Kidney (tissue), 14 donors: ENCODE data around the gene EFCAB6. TPM values are rescaled to one million over a fixed set of nuclear protein-coding genes. Genes with fewer than 3 reads are reported as not detected.

Experiments used
- DNase-seq, 5 donors: peaks; one replicate each; pipeline ENCODE4 v3.0.0-alpha.2; 2013 to 2020
- FAIRE-seq: peaks from 2 replicates; lab custom pipeline; 2012; peaks lifted over from hg19 to GRCh38; lab: Jason Lieb, UNC
- H3K27ac ChIP-seq, 2 donors: one replicate each; pipeline ENCODE4 v1.7.0; 2013; ENCODE audit warnings: low read depth in 2 of 2, low read length in 2 of 2, inconsistent platforms in 1 of 2
- H3K27me3 ChIP-seq: one replicate; pipeline ENCODE4 v1.7.1; 2013; ENCODE audit warnings: low read length, inconsistent platforms; ENCODE audit not compliant: control insufficient read depth, insufficient read depth
- H3K36me3 ChIP-seq, 3 donors: one replicate each; pipeline versions ENCODE4 v1.7.0 to v1.7.1; 2013; ENCODE audit warnings: low read length in 3 of 3, control low read depth in 1 of 3, inconsistent platforms in 1 of 3; ENCODE audit not compliant: insufficient read depth in 3 of 3, control insufficient read depth in 2 of 3
- H3K4me1 ChIP-seq, 3 donors: one replicate each; pipeline versions ENCODE4 v1.7.0 to v1.7.1; 2013; ENCODE audit warnings: low read length in 3 of 3, inconsistent platforms in 1 of 3, low read depth in 1 of 3; ENCODE audit not compliant: control insufficient read depth in 2 of 3, insufficient read depth in 2 of 3
- H3K4me3 ChIP-seq, 3 donors: one replicate each; pipeline versions ENCODE4 v1.7.0 to v1.8.1; 2013; ENCODE audit warnings: low read length in 3 of 3, control low read depth in 1 of 3, inconsistent platforms in 1 of 3
- H3K9ac ChIP-seq, 3 donors: one replicate each; pipeline versions ENCODE4 v1.7.0 to v1.7.1; 2013; ENCODE audit warnings: low read length in 3 of 3, control low read depth in 1 of 3, inconsistent platforms in 1 of 3
- H3K9me3 ChIP-seq, 3 donors: one replicate each; pipeline versions ENCODE4 v1.7.0 to v1.7.1; 2013; ENCODE audit warnings: low read length in 3 of 3, control low read depth in 1 of 3, inconsistent platforms in 1 of 3; ENCODE audit not compliant: control insufficient read depth in 2 of 3, insufficient read depth in 1 of 3
- intact Hi-C: fragments of 100-400 bp; cut with DNase I; formaldehyde crosslinking; loops from one replicate; pipeline ENCODE4 v1.11.1; 2022
- polyA plus RNA-seq: library from polyadenylated mRNA; stranded (reverse); fragments of 350-450 nt; fragmentation: Illumina TruSeq; extraction: RNeasy Lipid Tissue Mini Kit (QIAGEN cat#74804); gene quantifications from one replicate; pipeline ENCODE4 v1.2.3, GENCODE V29; 2014; ENCODE audit warnings: low read depth, low replicate concordance; ENCODE audit not compliant: insufficient read depth
- total RNA-seq: library from RNA; stranded (reverse); fragmentation: NEBNext Ultra II Directional; extraction: Animal tissue kit (Norgen Biotek cat#: 25700); gene quantifications from one replicate; pipeline ENCODE4 v1.2.1, GENCODE V29; 2021
- TF ChIP-seq, protein P1 (sequence below): IDR thresholded peaks from 3 replicates; pipeline ENCODE4 v1.5.1; 2012; ENCODE audit warnings: mild to moderate bottlenecking, moderate library complexity, borderline replicate concordance; ENCODE audit not compliant: insufficient read depth; ENCODE audit errors: extremely low read depth
- donor health status: control.
- donor health status: control.
- donor health status: control.
- donor health status: control.
- donor health status: control.
- donor health status: DM: yes; HTN: yes; CAD: no.
- donor health status: Normal renal cell carcinoma (clear cell type).

The EFCAB6 gene
- total and polyA plus RNA-seq, 2 donors from 2014 or later = 1.5 to 11.8 TPM

DNA sequence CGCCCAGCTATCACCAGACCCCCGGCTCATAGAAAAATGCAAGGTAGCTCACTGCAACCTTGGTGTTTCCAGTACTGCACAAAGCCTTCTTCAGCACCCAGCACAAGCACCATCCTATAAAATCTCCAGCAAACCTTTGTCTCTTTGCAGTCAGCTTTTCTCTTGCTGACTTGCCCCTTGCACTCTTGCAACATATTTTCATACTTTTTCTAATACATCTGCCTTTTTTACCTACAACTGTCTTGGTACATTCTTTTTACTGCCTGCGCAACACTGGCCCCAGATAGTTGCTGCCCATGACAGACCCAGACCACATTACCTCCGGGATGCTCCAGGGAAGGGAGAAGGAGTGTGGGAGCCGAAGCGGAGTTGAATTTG lies 257.9 kb downstream of the EFCAB6 start:
- no peaks in the 10 kb centered on the region for H3K4me1 ChIP-seq
- no peak for DNase-seq
- TF ChIP-seq, protein P1, sequence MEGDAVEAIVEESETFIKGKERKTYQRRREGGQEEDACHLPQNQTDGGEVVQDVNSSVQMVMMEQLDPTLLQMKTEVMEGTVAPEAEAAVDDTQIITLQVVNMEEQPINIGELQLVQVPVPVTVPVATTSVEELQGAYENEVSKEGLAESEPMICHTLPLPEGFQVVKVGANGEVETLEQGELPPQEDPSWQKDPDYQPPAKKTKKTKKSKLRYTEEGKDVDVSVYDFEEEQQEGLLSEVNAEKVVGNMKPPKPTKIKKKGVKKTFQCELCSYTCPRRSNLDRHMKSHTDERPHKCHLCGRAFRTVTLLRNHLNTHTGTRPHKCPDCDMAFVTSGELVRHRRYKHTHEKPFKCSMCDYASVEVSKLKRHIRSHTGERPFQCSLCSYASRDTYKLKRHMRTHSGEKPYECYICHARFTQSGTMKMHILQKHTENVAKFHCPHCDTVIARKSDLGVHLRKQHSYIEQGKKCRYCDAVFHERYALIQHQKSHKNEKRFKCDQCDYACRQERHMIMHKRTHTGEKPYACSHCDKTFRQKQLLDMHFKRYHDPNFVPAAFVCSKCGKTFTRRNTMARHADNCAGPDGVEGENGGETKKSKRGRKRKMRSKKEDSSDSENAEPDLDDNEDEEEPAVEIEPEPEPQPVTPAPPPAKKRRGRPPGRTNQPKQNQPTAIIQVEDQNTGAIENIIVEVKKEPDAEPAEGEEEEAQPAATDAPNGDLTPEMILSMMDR = no peak
- no peak overlapping the region for H3K27ac ChIP-seq
- intact Hi-C loops = no loop called here
- no peaks in the 10 kb centered on the region for H3K36me3 ChIP-seq
- no peak overlapping the region for H3K9ac ChIP-seq
- H3K9me3 ChIP-seq = peaks cover 0 to 6% (median 0%) of the 10 kb centered on the region in 3 donors
- H3K4me3 ChIP-seq = no peak overlapping the region
- H3K27me3 ChIP-seq = no peaks in the 10 kb centered on the region
- FAIRE-seq = no peak

DNA sequence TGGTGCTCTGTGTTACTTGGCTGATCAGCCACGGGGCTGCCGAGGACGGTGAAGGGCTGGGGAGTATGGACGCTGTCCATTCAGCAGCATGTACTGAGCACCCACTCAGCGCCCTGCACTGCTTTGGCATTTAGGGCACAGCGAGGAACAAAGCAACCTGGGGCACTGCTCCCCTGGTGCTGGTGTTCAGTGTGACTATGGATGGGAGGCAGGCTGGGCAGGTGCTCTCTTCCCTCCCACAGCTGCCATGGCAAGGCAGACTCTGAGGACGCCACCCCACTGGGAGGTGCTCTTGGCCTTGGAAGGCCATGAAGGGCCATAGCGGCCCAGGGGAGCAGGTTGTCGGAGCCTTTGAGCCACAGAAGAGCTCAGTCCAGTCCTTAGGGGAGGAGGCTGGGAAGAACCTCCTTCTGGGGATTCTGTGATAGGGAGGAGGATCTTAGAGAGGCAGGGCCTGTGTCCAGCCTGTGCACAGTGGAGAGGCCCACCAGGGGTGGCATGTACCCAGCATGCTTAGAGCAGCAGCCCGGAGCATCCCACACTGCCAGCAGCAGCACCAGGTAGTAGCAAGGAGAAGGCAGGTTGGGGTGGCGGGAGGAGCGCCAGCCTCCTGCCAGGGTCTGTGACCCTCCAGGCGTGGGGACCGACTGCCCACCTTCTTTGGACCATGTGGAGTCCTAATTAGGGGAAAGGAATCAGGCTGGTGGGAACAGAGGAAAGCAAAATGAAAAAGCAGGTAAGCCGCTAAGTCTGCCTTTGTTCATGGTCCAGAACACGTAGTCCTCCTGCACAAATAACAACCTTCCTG lies 258.4 kb downstream of the EFCAB6 start:
- intact Hi-C loops = no loop called here
- H3K4me3 ChIP-seq = no peak overlapping the region
- H3K36me3 ChIP-seq = no peaks in the 10 kb centered on the region
- H3K4me1 ChIP-seq = no peaks in the 10 kb centered on the region
- peaks cover 0 to 6% (median 0%) of the 10 kb centered on the region in 3 donors for H3K9me3 ChIP-seq
- no peak for DNase-seq
- TF ChIP-seq, protein P1 = no peak
- H3K27me3 ChIP-seq = no peaks in the 10 kb centered on the region
- no peak overlapping the region for H3K27ac ChIP-seq
- no peak for FAIRE-seq
- H3K9ac ChIP-seq = no peak overlapping the region

DNA sequence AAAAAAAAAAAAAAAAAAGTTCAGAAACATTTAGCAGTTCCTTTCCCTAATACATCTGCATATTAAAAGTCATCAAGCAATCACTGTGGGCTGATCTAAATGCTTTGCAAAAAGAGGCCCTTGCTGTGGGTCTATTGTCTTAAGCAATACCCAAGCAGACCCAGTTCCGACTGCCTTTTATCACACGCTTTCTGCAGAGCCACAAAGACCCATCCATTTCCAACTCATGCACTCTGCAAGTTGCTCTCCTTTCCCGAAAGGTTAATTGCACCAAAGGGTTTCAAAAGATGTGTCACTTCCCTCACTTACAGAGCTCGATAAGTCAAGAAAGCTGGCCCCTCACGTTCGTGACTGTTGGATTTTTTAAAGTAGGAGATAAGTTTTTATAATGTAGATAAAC lies 261.4 kb downstream of the EFCAB6 start:
- TF ChIP-seq, protein P1 = no peak
- no peak for FAIRE-seq
- H3K27me3 ChIP-seq = no peaks in the 10 kb centered on the region
- H3K9me3 ChIP-seq = no peaks in the 10 kb centered on the region
- no peak for DNase-seq
- intact Hi-C loops = no loop called here
- no peaks in the 10 kb centered on the region for H3K36me3 ChIP-seq
- H3K4me1 ChIP-seq = no peaks in the 10 kb centered on the region
- H3K27ac ChIP-seq = no peak overlapping the region
- H3K4me3 ChIP-seq = no peak overlapping the region
- H3K9ac ChIP-seq = no peak overlapping the region
